Measurements from ENCODE around the gene CITED4. TPM values are rescaled to one million over a fixed set of nuclear protein-coding genes. Genes with fewer than 3 reads are reported as not detected.
"Not testable (repeated sequence)": the region's sequence is repeated elsewhere in the genome, so short reads cannot be mapped to it uniquely, and the experiment has no call there.

CITED4 gene, protein sequence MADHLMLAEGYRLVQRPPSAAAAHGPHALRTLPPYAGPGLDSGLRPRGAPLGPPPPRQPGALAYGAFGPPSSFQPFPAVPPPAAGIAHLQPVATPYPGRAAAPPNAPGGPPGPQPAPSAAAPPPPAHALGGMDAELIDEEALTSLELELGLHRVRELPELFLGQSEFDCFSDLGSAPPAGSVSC
- 0.72 and 1.1 TPM in 2 replicates for total RNA-seq (2014; rRNA removed; shearing (Covaris generic))

- DNase-seq (ENCODE audit: low read depth) = peak; percentile 76
Measured at GRCh38 chr1:40862008-40862863, at the start of gene CITED4. Gene CITED4 (minus strand): TSS chr1:40862363. CDS start chr1:40862127, 236 bp downstream.

DNA sequence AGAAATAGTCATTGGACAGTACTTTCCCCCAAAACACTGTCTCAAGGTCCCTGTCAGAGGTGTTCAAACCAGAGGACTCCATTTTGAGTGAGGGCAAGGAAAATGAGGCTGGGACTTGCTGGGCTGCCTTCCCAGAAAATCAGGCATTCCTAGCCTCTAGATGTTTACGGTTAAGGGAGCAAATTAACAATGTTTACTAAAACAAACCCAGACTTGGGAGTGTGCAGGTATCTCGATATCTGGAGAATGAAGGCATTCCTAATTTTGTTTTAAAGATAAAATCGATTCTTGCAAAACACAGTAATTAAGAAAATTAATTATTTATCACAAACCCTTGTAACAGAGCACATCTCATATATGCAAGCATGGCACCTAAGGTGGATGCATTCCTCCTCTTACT lies 48.9 kb upstream of the CITED4 start:
- DNase-seq (ENCODE audit: low read depth) = no peak

- no peak for DNase-seq (ENCODE audit: low read depth)
Measured at GRCh38 chr1:40909281-40909680, 47.1 kb upstream of the CITED4 start.

DNA sequence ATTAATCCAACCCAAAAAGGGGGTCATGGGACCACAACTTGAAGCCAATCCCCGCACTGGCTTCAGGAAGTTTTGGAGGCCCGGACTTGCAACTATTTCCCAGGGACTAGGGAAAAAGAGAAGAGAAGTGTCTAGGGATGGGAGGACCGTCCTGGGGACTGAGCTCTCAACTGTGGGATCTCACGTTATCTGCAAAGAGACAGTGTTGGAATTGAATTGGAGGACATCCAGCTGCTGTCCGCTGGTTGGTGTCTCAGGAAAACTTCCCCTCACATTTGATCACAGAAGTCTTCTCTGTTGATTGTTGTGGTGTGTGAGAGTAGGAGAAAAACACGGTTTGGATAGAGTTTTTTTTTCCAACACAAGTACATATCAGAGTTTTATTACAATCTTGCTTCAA lies 46.2 kb upstream of the CITED4 start:
- DNase-seq (ENCODE audit: low read depth) = no peak

- DNase-seq (ENCODE audit: low read depth) = no peak
Measured at GRCh38 chr1:40907899-40908298, 45.7 kb upstream of the CITED4 start.

DNA sequence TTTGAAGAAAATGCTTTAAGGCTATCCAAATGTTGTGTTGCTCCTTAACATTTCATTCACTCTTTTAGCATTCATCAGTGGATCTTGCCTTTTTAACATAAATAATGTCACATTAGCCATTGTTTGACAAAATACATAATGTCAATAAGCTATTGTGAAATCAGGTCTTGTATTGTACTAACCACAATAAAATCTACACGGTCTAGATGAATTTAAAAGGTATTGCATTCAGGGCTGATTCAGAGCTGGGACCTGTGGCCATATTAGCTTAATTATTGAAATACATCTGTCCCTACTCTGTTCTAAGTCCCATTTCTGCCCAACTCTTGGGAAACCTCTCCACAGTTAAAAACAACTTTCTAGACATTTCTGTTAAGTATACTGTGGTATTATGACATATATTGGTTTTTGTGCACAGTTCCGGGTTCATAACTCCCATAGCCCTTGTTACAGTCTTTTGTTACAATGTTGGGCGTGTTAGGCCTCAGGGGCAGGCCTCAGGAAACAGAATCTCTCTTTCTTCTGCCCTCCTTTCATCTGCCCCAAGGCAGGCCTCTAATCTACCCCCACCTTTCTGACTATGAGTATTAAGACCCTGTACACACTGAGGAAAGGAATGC lies 44.7 kb upstream of the CITED4 start:
- DNase-seq (ENCODE audit: low read depth) = no peak

GRCh38 chr1:40905061-40905460 lies 42.9 kb upstream of the CITED4 start:
- DNase-seq (ENCODE audit: low read depth) = no peak

- no peak for DNase-seq (ENCODE audit: low read depth)
Measured at GRCh38 chr1:40903106-40903505, 40.9 kb upstream of the CITED4 start.

DNA sequence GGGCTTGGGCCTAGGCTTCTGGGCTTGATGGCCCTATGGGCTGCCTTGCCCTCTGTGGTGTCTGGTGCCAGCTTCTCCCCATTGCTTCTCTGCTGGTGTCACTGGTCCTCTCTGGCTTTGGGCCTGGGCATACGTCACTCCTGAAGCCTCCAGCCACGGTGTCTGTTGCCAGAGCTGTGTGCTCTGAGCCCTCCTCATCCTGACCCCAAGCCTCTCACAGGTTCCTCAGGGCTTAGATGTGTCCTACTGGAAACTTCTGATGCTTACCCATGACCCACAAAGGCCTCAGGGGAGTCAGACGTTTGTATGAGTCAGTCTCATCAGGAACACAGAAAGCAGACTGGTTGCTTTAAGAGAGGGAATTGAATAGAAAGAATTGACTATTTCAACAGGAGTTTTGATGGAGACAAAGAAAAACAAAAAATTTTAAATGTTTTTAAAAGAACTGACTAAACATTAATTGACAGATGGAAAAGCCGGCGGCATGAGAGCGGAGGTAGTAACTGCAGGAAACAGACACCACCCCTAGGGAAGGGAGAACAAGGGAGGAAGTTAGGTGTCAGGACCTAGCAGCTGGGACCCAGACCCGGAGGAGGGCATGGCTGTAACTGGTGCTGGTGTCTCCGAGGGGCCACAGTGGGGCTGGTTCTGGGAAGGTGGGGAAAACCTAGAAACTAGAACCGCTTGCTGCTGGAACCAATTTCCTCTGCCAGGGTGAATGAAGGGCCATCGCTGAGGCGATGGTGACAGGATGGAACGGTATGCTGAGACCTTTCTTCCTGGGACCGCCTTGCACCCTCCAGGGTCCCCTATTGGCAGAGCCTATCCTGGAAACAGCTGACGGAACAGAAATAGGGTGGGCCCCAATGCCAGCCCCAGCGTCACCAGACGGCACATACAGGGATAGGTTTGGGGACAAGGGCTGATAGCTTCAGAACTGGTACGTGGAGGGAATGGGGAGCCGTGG lies 40.0 kb upstream of the CITED4 start:
- DNase-seq (ENCODE audit: low read depth) = peak; percentile 93

DNA sequence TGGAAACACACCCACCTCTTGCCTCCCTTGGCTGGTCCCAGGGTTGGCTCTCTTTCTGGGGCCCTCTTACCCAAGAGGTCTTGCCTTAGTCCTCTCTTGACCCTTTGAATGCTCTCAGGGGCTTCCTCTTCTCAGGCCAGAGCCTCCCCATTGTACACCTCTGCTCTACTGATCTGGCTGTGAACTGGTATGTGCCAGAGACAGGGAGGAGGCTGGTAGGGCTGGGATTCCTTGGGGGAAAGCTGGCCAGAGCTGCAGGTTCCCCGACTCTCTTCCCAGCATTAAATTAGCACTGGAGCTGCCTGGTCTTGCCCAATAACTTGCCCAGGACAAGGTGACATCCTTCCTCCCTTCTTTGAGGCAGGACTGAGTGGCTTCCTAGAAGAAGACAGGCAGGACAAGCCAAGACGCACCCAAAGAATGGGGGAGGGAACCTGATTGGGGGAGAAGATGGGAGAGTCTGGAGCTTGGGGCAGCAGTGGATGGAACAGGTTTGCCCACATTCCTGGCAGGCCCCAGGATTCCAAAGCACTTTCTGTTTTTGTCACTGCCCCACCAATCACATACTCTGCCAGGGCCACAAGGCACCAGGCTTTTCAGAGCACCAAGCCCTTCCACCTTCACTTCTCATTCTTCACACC lies 37.2 kb upstream of the CITED4 start:
- no peak for DNase-seq (ENCODE audit: low read depth)

GRCh38 chr1:40898431-40898901 lies 36.3 kb upstream of the CITED4 start:
- DNase-seq (ENCODE audit: low read depth) = peak; percentile 48

DNA sequence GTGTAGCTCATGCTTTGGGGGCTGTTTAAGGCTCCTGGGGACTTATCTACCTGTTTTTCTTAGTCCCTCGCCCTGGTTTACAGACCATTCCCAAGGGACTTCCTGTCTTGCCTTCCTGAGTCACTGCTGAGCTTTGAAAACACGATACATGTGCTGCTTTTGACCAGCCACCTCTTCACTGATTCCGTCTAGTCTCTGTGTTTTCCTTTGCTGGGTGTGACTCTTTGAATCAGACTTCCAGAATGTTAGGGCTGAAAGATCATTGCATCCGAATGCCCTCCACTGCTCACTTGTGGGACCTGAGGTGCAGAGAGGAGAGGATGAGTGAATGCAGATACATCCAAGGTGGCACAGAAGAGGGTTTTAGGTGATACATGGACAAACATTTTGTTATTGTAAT lies 35.4 kb upstream of the CITED4 start:
- peak; percentile 33 for DNase-seq (ENCODE audit: low read depth)

- no peak for DNase-seq (ENCODE audit: low read depth)
Measured at GRCh38 chr1:40896482-40896881, 34.3 kb upstream of the CITED4 start.

GRCh38 chr1:40895601-40896000 lies 33.4 kb upstream of the CITED4 start:
- no peak for DNase-seq (ENCODE audit: low read depth)

DNA sequence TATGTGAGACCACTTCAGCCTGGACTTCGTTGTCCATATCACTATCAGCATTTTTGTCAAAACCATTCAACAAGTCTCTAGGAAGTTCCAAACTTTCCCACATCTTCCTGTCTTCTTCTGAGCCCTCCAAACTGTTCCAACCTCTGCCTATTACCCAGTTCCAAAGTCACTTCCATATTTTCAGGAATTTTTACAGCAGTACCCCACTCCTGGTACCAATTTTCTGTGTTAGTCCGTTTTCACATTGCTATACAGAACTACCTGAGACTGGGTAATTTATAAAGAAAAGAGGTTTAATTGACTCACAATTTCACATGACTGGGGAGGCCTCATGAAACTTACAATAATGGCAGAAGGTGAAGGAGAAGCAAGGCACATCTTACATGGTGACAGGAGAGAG lies 32.7 kb upstream of the CITED4 start:
- not testable (repeated sequence) for DNase-seq (ENCODE audit: low read depth)

DNA sequence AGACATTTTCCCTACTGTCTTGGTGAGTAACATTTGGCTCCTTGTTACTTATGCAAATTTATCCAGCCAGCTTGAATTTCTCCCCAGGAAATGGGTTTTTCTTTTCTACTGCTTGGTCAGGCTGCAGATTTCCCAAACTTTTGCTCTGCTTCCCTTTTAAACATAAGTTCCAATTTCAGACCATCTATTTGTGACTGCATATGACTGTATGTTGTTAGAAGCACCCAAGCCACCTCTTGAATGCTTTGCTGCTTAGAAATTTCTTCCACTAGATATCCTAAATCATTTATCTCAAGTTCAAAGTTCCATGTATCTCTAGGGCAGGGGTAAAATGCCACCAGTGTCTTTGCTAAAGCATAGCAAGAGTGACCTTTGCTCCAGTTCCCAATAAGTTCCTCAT lies 32.3 kb upstream of the CITED4 start:
- DNase-seq (ENCODE audit: low read depth) = peak; percentile 26

- no peak for DNase-seq (ENCODE audit: low read depth)
Measured at GRCh38 chr1:40893946-40894345, 31.8 kb upstream of the CITED4 start.

GRCh38 chr1:40892354-40892753 lies 30.2 kb upstream of the CITED4 start:
- no peak for DNase-seq (ENCODE audit: low read depth)

GRCh38 chr1:40890771-40891170 lies 28.6 kb upstream of the CITED4 start:
- DNase-seq (ENCODE audit: low read depth) = no peak

DNA sequence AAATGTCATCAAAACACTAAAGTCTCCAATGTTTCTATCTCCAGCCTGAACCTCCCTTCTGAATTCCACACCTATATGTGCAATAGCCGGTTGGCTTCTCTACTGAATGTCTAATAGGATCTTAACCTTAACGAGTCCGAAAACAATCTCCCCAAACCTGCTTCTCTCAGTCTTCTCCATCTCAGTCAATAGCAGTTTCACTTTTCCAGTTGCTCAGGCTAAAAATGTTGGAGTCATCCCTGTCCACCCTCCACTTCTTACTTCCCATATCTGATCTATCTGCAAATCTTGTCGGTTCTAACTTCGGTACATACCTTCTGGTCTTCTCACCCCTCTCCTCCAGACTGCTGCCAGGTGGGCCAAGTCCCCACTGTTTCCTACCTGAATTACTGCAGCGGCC lies 25.5 kb upstream of the CITED4 start:
- DNase-seq (ENCODE audit: low read depth) = no peak

GRCh38 chr1:40887012-40887378 lies 24.8 kb upstream of the CITED4 start:
- DNase-seq (ENCODE audit: low read depth) = no peak

Measured in RPMI7951 (cell line).